GM19467 (cell line): ENCODE measurements around the gene GALE.
"Not testable (repeated sequence)": the region's sequence is repeated elsewhere in the genome, so short reads cannot be mapped to it uniquely, and the experiment has no call there.

Source experiments
- ATAC-seq: cut with Tn5 transposase; IDR thresholded peaks from one replicate; pipeline ENCODE4 v1.9.1; 2021; ENCODE audit warnings: mild to moderate bottlenecking, moderate library complexity; ENCODE audit not compliant: unreplicated experiment

The GALE gene

DNA sequence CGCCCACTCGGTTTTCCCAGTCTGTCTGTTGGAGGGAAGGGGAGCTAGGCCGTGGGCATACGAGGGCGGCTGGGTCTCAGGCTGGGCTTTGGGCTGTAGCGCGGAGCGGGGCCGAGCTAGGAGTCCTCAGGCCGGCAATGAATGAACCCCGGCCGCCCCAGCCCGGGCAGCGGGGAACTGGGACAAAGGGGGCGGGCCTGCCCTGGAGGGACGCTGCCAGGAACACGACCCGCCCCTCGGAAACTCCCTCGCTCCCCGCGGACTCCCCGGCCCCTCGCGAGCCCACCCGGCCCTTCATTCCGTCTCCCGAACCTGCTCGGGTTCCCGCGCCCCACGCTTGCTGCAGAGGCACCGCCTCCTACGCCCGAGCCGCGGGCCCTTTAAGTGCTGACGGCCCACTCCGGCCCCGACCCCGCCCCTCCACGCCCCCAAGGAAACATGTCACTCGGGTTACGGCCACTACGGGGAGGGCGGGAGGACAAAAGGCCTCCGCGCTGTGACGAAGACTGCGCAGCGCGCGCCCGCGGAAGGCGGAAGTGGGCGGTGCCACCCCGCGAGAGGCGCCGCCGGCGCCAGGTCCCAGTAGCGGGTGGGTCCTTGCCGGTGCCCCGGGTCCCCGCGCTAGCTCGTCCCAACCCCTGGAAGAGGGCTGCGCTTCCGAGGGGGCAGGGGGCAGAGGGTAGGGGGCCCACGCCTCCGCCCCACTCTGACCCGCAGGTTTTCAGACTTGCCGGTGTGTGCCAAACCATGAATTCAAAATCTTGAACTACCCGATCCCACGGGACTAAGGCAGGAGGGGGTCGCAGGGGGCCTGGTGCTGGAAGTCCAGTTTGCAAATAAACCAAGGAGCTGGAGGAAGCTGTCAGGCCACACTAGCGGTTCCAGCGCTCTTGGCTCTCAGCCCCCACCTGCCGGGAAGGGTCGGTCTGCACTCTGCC, at the start of gene GALE:
Gene GALE, minus strand, starts transcription at position 355 of the 938 bp plus-strand sequence. CDS start 1,747 bp downstream, outside the sequence.
- peak; percentile 64 for ATAC-seq

DNA sequence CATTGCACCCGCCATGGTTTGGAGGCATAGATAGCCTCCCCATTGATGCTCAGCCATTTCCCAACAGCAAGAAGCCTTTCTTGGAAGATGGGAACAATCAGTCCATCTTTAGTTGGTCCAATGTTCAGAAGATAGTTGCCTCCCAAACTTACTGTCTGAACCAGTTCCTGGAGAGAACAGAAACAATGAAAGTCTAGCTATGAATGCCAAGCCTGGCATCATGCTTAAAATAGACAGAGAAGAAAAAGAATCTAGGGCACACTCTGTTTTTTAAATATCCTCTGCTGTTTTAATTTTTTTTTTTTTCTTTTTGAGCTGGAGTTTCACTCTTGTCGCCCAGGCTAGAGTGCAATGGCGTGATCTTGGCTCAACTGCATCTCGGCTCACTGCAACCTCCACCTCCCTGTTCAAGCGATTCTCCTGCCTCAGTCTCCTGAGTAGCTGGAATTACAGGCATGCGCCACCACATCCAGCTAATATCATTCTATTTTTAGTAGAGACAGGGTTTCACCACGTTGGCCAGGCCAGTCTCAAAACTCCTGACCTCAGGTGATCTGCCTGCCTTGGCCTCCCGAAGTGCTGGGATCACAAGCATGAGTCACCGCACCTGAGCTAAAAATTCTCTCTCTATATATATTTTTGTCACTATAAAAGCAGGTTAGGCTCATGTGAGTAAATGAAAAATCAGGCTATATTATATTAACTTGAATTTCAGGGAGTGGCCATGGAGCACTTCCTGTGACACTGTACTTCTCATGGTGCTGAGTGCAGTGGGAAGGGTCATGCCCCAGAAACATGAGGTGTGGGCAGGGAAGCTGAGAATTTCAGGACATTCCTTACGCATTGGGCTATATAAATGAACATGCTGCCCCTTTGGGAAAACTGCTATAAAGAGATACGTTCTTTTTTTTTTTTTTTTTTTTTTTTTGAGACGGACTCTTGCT, 48.4 kb upstream of the GALE start:
- no peak for ATAC-seq

DNA sequence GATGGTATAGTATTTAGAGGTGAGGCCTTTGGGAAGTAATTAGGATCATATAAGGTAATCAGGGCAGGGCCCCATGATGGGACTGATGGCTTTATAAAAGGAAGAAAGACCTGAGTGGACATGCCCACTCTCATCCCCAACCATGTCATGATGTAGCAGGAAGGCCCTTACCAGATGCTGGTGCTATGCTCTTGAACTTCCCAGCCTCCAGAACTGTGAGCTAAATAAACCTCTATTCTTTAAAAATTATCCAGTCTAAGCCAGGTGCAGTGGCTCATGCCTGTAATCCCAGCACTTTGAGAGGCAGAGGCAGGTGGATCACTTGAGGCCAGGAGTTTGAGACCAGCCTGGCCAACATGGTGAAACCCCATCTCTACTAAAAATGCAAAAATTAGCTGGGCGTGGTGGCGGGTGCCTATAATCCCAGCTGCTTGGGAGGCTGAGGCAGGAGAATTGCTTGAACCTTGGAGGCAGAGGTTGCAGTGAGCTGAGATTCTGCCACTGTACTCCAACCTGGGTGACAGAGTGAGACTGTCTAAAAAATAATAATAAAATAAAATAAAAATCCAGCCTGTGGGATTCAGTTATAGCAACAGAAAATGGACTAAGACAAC, 47.0 kb upstream of the GALE start:
- ATAC-seq = not testable (repeated sequence)

DNA sequence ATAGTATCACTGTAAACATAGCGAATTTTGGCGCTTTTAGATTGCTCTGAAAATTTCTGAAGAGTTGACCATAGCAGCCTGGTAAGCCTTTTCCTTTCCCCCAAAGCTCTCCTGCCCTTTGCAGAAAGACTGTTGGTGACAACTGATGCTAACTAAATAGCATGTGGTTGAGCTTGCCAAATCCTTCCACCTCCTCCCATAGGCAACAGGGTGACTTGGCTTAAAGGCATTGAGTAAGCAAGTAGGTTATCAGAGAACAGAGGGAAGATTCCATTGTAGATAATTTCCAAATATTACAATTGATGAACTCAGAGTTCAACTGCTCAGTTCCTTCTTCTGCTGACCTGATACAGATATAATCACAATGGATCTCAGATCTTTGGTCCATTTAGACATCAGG, 44.6 kb upstream of the GALE start:
- no peak for ATAC-seq

DNA sequence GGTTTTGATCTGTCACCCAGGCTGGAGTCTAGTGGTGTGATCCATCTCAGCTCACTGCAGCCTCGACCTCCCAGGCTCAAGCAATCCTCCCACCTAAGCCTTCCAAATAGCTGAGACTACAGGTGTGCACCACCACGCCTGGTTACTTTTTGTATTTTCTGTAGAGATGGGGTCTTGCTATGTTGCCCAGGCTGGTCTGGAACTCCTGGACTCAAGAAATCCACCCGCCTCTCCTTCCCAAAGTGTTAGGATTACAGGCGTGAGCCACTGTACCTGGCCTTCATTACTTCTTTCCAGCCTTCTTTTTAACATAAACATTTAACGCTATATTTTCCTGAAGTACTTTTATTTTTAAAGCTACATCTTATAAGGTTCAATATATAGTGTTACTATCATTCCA, 43.1 kb upstream of the GALE start:
- no peak for ATAC-seq

DNA sequence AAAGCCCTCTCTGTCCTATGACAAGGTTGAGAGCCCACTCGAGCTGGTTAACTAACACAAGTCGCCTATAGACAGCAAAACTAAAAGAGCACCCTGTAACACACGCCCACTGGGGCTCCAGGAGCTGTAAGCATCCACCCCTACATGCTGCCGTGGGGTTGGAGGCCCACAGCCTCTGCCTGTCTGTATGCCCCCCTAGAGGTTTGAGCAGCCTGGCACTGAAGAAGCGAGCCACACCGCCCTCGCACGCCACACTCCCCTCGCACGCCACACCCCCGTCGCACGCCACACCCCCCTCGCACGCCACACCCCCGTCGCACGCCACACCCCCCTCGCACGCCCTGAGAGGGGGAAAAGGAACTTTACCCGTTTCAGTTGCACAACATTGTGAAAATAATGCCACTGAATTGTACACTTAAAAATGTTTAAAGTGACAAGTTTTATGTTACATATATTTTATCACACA, 37.9 kb upstream of the GALE start:
- ATAC-seq = no peak

DNA sequence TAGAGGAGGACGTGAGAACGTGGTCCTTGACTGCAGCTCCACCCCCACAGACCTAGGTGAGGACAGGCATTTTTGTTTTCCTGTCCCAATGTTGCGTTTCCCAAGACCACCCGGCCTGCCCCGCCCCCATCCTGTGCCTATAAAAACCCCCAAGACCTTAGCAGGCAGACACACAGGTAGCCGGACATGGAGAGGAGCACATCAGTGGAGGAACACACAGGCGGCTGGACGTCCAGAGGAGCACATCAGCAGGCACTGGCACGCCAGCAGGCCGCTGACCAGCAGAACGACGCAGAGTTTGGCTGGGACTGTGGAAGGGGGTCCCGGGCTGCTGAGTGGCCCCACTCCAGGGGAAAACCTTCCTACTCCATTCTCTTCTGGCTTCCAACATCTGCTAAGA, 37.4 kb upstream of the GALE start:
- ATAC-seq = no peak

DNA sequence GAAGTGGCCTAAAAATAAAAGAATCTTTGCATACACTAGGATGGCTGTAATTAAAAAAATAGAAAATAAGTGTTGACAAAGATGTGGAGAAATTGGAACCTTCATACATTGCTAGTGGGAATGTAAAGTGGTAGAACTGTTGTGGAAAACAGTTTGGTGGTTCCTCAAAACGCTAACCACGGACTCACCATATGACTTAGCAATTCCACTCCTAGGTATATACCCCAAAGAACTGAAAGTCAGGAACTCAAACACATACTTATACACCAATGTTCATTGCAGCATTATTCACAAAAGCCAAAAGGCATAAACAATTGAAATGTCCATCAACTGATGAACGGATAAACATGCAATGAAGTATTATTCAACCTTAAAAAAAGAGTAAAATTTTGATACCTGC, 35.5 kb upstream of the GALE start:
- ATAC-seq = no peak

DNA sequence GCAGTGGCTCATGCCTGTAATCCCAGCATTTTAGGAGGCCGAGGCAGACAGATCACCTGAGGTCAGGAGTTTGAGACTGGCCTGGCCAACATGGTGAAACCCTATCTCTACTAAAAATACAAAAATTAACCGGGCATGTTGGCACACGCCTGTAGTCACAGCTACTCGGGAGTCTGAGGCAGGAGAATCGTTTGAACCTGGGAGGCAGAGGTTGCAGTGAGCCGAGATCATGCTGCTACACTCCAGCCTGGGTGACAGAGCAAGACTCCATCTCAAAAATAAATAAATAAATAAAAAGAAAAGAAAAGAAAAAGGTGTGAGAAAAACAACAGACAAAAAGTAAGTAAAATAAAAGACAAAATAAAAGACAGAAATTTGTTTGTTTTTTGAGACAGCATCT, 33.6 kb upstream of the GALE start:
- ATAC-seq = not testable (repeated sequence)

DNA sequence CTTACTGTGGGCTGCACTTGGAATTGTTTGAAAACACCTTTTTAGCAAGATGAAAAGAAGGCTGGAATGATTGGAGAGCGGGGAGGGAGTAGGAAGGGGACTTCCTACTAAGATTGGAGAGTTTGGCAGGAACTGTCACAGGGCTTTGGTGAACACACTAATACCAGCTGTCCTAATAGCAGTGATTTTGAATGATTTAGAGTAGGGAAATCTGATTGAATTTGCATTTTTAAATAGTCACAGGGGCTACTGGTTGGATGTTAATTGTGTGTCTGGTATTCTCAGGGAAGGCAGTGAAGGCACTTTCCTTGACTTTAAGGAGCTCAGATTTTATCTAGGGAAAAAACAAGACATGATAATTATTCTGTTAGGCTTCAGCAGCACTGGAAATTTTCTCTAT, 27.2 kb upstream of the GALE start:
- no peak for ATAC-seq

DNA sequence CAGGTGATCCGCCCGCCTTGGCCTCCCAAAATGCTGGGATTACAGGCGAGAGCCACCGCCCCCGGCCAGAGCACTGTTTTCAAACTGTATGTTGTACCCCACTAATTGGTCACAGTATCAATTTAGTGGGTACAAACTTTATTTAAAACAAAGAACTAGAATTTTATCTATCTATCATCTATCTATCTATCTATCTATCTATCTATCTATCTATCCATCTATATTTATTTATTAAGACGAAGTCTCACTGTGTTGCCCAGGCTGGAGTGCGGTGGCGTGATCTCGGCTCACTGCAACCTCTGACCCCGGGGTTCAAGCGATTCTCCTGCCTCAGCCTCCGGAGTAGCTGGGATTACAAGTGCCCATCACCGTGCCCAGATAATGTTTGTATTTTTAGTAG, 26.0 kb upstream of the GALE start:
- ATAC-seq = not testable (repeated sequence)

DNA sequence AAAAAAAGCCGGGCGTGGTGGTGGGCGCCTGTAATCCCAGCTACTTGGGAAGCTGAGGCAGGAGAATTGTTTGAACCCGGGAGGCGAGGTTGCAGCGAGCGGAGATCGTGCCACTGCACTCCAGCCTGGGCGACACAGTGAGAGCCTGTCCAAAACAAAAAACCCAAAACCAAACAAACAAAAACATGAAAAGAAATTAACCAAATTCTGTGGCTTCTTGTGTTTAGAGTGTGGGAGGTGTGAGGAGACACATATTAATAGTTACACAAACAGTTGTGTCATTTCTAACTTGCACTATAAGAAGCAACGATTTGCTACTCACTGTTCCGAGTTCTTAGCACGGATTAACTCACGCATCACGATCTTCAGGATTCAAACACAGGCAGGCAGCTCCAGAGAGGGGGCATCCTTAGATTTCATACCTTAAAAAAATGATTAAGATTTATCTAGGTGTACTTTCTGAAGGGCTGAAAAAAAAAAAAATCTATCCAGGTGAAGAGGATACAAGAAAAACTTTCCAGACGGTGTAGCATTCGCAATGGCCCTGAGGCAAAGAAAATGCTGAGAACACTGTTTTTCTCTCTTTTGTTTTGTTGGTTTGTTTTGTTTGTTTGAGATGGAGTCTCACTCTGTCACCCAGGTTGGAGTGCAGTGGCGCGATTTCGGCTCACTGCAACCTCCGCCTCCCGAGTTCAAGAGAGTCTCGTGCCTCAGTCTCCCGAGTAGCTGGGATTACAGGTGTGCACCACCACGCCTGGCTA, 25.4 kb upstream of the GALE start:
- ATAC-seq = no peak

DNA sequence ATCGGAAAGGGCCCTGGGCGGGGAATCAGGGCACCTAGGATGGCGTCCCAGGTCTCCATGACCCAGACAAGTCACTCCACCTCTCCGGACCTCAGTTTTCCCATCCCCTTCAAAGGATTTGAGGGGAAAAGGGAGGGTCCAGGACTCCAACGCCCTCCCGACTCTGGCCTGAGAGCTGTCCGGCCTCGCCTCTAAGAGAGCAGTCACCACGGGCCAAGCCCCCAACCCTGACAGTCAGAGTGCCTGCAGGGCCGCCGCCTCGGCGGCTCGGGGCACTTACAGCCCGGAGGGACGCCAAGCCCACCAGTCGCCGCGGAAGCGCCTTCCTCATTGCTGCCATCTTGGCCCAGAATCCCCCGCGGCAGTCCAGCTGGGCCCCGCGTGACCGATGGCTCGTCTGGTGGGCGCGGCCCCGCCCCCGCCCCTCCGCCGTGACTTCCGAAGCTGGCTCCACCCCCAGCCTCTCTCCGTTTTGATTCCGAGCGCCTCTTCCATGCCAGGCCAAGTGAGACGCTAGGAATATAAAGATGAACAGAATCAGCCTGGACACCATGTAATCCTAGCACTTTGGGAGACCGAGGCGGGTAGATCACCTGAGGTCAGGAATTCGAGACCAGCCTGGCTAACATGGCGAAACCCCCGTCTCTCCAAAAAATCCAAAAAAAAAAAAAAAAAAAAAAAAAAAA, 24.7 kb upstream of the GALE start, which contains the start of gene HMGCL:
Gene HMGCL, minus strand, starts transcription at position 354 of the 686 bp plus-strand sequence. Its CDS starts 14 bp downstream, at position 340.
- ATAC-seq = peak; percentile 73

DNA sequence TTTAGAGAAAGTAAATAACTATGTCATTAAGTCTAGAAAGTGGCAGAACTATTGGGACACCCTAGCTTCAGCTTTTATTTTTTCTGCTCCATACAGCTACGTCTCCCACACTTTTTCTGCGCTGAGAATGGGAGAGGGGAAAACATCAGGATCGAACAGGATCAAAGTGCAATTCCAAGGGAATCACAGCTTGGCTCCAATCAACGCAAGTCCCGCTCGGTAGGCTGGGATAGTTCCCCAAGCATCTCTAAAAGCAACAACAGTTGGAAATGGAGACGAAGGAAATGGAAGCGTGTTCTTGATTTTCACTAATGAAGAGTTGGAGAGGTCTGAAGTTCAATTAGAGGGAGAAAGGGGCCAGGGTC, 24.1 kb upstream of the GALE start:
- no peak for ATAC-seq

DNA sequence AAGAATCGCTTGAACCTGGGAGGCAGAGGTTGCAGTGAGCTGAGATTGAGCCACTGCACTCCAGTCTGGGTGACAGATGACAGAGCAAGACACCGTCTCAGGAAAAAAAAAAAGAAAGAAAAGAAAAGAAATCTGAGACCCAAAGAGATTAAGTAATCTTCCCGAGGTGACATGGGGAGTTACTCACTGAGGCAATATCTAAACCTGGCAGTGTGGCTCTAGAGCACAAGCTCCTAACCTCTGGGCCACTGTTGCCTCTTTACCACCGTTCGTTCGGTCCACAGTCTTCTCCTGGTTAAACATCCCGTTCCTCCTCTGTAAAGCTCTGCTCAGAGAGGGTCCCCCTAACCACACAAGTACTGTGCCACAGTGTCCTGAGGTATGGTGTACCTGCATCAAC, 23.2 kb upstream of the GALE start:
- no peak for ATAC-seq

DNA sequence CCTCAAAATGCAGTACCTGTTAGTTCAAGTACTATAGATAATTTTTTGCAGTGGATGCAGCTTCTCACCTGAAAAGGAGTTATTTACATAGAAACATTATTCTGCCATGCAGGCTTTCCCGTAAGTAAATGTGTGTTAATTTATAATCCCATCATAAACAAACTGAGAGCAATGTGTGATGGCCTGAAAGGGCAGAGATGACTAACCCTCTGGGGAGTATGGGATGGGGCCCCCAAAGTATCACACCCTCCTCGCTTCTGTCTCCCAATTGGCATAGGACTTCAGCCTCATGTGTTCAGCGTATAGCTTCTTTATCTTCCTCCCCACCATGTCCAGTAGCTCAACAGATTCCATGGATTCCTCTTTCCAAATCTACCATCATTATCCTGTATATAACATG, 17.1 kb upstream of the GALE start:
- ATAC-seq = no peak

DNA sequence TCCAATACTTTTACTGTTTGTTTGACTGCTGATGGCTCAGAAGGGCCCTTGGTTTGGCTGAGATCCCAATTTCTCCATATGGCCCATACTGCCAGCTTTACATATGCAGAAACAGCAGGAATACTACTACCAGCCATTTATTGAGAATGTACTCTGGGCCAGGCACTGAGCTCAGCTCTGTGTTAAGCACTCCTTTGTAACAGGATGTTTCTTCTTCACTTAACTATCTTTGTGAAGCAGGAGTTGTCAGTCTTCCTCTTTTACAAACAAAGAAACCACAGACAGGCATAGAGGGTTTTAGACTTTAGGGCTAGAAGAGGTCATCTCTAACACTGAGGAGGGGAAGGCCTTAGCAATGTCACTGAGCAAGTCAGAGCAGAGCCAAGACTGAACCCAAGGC, 16.4 kb upstream of the GALE start:
- no peak for ATAC-seq

DNA sequence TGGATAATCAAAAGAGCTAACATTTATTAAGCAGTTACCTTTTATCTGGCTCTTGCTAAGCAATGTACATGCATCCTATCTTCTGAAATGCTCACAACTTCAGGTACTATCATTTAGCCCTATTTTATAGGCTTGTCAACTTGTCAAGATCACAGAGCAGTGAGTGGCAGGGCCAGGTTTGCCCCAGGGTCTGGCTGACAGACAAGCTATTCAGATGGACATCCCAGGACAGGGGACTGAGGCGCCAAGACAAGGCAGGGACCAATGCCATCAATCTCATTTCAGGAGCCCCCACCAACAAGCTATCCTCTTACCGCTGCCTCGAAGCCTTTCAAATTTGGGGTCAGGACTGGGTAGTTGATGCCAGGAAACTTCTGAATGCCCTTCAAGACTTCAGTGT, 15.8 kb upstream of the GALE start:
- no peak for ATAC-seq

DNA sequence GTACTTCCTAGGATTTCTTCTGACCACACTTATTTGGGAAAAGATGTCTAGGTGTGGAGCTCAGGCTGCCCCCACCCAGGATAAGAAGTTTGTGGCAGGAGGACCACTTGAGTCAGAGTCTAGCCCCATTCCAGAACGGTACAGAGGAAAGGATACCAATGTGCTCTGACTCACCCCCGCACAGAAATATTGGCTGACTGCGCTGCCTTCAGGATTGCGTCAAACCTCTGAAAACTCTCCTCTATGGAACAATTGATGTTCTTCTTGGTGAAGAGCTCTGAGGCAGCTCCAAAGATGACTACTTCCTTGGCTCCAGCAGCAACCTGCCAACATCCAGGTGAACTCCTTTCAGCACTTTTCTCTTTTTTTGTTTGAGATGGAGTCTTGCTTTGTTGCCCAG, 13.5 kb upstream of the GALE start:
- no peak for ATAC-seq
